ENCODE measurements around the gene NAALADL2. TPM values are rescaled to one million over a fixed set of nuclear protein-coding genes. Genes with fewer than 3 reads are reported as not detected.

The NAALADL2 gene
- total and polyA plus RNA-seq, 2 of the 8 experiments (the other 6 are each of a cell fraction or from before 2014, with no cell fraction given), result 0.12 to 0.22 TPM

DNA sequence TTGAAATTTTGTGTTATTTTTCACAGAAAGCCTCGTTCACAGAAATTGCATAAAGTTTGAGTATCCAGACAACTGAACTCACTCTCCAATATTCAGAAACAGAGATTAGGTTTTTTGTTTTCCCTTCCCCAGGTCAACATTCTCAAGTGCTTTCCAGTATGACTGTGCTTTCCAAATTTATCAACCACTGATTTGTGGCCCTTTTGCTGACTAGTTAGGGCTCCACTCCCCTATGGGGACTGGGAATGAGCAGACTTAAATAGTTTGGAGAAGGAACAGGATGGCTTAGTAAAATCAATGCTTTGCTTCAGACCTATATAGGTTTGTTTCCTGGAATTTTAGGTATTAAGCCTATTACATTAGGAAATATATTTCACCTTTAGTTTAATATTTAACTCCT, 38.2 kb upstream of the NAALADL2 start:
- no peaks in the 10 kb centered on the region for H3K4me1 ChIP-seq (replicated peaks in 1 of 4; ENCODE audit: control insufficient read depth in 3 of 4, insufficient read depth in 4 of 4, low read length in 3 of 4)
- H3K36me3 ChIP-seq (ENCODE audit: control insufficient read depth in 2 of 4, insufficient read depth in 4 of 4, low read length in 3 of 4), result no peaks in the 10 kb centered on the region
- FAIRE-seq (no peak), DNase-seq (ENCODE audit: low read depth in 1 of 2, low spot score in 2 of 2) (no peak)
- ChIA-PET POLR2A (ENCODE audit: partially characterized antibody) (no interaction called here), CTCF (ENCODE audit: partially characterized antibody) (interaction anchor here (1.0 kb wide), 1 partner anchor 695 kb away, joined by 3 read pairs; no protein-coding TSS in a partner anchor)
- H3K9ac ChIP-seq (replicated peaks in 1 of 4; ENCODE audit: extremely low read depth in 1 of 4, low read depth in 3 of 4, low read length in 3 of 4), result no peak overlapping the region
- H4K5ac ChIP-seq (ENCODE audit: insufficient read length, low read depth, low read length), result no peak overlapping the region
- H3K23ac ChIP-seq (ENCODE audit: insufficient read length), result no peak overlapping the region
- H3K79me2 ChIP-seq (ENCODE audit: control insufficient read depth in 1 of 2, insufficient read depth in 2 of 2, low read length in 2 of 2), result no peaks in the 10 kb centered on the region
- H3K56ac ChIP-seq (replicated peaks; ENCODE audit: insufficient read length, low read depth, low read length), result no peak overlapping the region
- H2BK120ac ChIP-seq (replicated peaks; ENCODE audit: low read depth, low read length), result no peak overlapping the region
- no peak overlapping the region for H3K14ac ChIP-seq (ENCODE audit: insufficient read length)
- no peaks in the 10 kb centered on the region for H3K27me3 ChIP-seq (replicated peaks in 1 of 4; ENCODE audit: control insufficient read depth in 3 of 4, extremely low read depth in 1 of 4, insufficient read depth in 3 of 4, low read length in 3 of 4)
- H3K79me1 ChIP-seq (ENCODE audit: low read depth, low read length), result no peaks in the 10 kb centered on the region
- H4K91ac ChIP-seq (replicated peaks; ENCODE audit: insufficient read length, low read length), result no peak overlapping the region
- H3K27ac ChIP-seq (ENCODE audit: low read depth, low read length), result no peak overlapping the region
- H3K4me2 ChIP-seq (ENCODE audit: insufficient read depth in 1 of 2, low read depth in 2 of 2, low read length in 2 of 2), result no peak overlapping the region
- no peak overlapping the region for H3K4me3 ChIP-seq (ENCODE audit: extremely low read depth in 1 of 4, insufficient read depth in 2 of 4, low read depth in 3 of 4, low read length in 4 of 4)
- H2BK20ac ChIP-seq (ENCODE audit: low read length), result no peak overlapping the region
- H2AFZ ChIP-seq (ENCODE audit: low read length), result no peak overlapping the region
- H2AK5ac ChIP-seq (ENCODE audit: low read depth, low read length), result no peak overlapping the region
- no peaks in the 10 kb centered on the region for H3K23me2 ChIP-seq (ENCODE audit: low read depth, low read length)
- no peaks in the 10 kb centered on the region for H3K9me3 ChIP-seq (ENCODE audit: insufficient read depth in 2 of 2, low read depth in 1 of 2, low read length in 1 of 2)
- no peak overlapping the region for H2BK15ac ChIP-seq (ENCODE audit: low read length)
- 100% methylated on average over 1 of the region's 1 CpG; no CpG with 5 or more reads in 1 of the 2 experiments for WGBS, 2 experiments (ENCODE audit: extremely low coverage in 1 of 2, insufficient coverage in 1 of 2, insufficient read length in 1 of 2, insufficient replicate concordance in 2 of 2, low coverage in 1 of 2, low lambda C conversion rate in 2 of 2, missing lambda C conversion rate in 1 of 2)
- no peak overlapping the region for H4K8ac ChIP-seq (ENCODE audit: extremely low read depth, insufficient read depth, low read length)
- no peaks in the 10 kb centered on the region for H4K20me1 ChIP-seq (replicated peaks in 1 of 2; ENCODE audit: control insufficient read depth in 1 of 2, insufficient read depth in 2 of 2, low read length in 2 of 2)
- no peak overlapping the region for H2BK12ac ChIP-seq (ENCODE audit: low read depth, low read length)
- H2BK5ac ChIP-seq (ENCODE audit: low read depth, low read length), result no peak overlapping the region
- H3K18ac ChIP-seq (ENCODE audit: extremely low read depth, low read length), result no peak overlapping the region
- H3K4ac ChIP-seq (replicated peaks; ENCODE audit: insufficient read length, low read depth, low read length), result no peak overlapping the region
- TF ChIP-seq BCL11A (IDR thresholded peaks at IDR 0.05; ENCODE audit: low read depth in 2 of 2, low read length in 2 of 2), result no peak
- TF ChIP-seq MAFK (IDR thresholded peaks at IDR 0.05; ENCODE audit: low read depth, low read length), result no peak
- TF ChIP-seq SIRT6 (IDR thresholded peaks at IDR 0.05; ENCODE audit: low read length), result no peak
- no peak for TF ChIP-seq CREB1 (IDR thresholded peaks at IDR 0.05)
- TF ChIP-seq SP1 (IDR thresholded peaks at IDR 0.05; ENCODE audit: low read depth, low read length), result no peak
- TF ChIP-seq TAF7 (optimal IDR thresholded peaks at IDR 0.05; ENCODE audit: borderline replicate concordance, low read depth, low read length), result no peak
- TF ChIP-seq, protein P1, sequence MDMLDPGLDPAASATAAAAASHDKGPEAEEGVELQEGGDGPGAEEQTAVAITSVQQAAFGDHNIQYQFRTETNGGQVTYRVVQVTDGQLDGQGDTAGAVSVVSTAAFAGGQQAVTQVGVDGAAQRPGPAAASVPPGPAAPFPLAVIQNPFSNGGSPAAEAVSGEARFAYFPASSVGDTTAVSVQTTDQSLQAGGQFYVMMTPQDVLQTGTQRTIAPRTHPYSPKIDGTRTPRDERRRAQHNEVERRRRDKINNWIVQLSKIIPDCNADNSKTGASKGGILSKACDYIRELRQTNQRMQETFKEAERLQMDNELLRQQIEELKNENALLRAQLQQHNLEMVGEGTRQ (IDR thresholded peaks at IDR 0.05; ENCODE audit: low read length), result no peak
